Kidney epithelial cell (primary cell): ENCODE data around the gene TTLL7. TPM values are rescaled to one million over a fixed set of nuclear protein-coding genes. Genes with fewer than 3 reads are reported as not detected.

Experiments used
- DNase-seq: peaks from one replicate; pipeline ENCODE4 v3.0.0-alpha.2; 2010; ENCODE audit warnings: low read depth
- H3K27me3 ChIP-seq: 2 replicates; pipeline ENCODE4 v1.6.0; 2011; ENCODE audit warnings: low read length; ENCODE audit not compliant: control insufficient read depth, insufficient read depth
- H3K36me3 ChIP-seq: 2 replicates; pipeline ENCODE4 v1.5.1; 2011; ENCODE audit warnings: low read length; ENCODE audit not compliant: control insufficient read depth, insufficient read depth
- H3K4me3 ChIP-seq: 2 replicates; pipeline ENCODE4 v1.5.1; 2011; ENCODE audit warnings: low read depth, mild to moderate bottlenecking, control low read depth, low read length
- total RNA-seq: library from RNA; depleted of rRNA; stranded (reverse); fragments of >200 nt; gene quantifications from 2 replicates; pipeline ENCODE4 v1.2.3, GENCODE V29; 2015
- TF ChIP-seq, protein P1 (sequence below): IDR thresholded peaks from 2 replicates; pipeline ENCODE4 v1.5.1; 2011; ENCODE audit warnings: mild to moderate bottlenecking, moderate library complexity, low read length, control low read depth, inconsistent platforms; ENCODE audit not compliant: insufficient read depth, poor library complexity, severe bottlenecking

The TTLL7 gene
- total RNA-seq, 1 donor from 2014 or later = 4.4 TPM

- no peak for DNase-seq
- TF ChIP-seq, protein P1, sequence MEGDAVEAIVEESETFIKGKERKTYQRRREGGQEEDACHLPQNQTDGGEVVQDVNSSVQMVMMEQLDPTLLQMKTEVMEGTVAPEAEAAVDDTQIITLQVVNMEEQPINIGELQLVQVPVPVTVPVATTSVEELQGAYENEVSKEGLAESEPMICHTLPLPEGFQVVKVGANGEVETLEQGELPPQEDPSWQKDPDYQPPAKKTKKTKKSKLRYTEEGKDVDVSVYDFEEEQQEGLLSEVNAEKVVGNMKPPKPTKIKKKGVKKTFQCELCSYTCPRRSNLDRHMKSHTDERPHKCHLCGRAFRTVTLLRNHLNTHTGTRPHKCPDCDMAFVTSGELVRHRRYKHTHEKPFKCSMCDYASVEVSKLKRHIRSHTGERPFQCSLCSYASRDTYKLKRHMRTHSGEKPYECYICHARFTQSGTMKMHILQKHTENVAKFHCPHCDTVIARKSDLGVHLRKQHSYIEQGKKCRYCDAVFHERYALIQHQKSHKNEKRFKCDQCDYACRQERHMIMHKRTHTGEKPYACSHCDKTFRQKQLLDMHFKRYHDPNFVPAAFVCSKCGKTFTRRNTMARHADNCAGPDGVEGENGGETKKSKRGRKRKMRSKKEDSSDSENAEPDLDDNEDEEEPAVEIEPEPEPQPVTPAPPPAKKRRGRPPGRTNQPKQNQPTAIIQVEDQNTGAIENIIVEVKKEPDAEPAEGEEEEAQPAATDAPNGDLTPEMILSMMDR = no peak
Observed at GRCh38 chr1:83838573-83838972, 160.4 kb downstream of the TTLL7 start.

GRCh38 chr1:83836543-83836942 is 162.4 kb downstream of the TTLL7 start:
- Histone ChIP-seq H3K4me3 (no peak overlapping the region), H3K36me3 (no peaks in the 10 kb centered on the region), H3K27me3 (no peaks in the 10 kb centered on the region)
- DNase-seq = no peak
- TF ChIP-seq, protein P1 = no peak

More at GRCh38 chr1:83838573-83838972, 160.4 kb downstream of the TTLL7 start:
- no peak overlapping the region for H3K4me3 ChIP-seq
- no peaks in the 10 kb centered on the region for H3K36me3 ChIP-seq
- H3K27me3 ChIP-seq = no peaks in the 10 kb centered on the region

DNA sequence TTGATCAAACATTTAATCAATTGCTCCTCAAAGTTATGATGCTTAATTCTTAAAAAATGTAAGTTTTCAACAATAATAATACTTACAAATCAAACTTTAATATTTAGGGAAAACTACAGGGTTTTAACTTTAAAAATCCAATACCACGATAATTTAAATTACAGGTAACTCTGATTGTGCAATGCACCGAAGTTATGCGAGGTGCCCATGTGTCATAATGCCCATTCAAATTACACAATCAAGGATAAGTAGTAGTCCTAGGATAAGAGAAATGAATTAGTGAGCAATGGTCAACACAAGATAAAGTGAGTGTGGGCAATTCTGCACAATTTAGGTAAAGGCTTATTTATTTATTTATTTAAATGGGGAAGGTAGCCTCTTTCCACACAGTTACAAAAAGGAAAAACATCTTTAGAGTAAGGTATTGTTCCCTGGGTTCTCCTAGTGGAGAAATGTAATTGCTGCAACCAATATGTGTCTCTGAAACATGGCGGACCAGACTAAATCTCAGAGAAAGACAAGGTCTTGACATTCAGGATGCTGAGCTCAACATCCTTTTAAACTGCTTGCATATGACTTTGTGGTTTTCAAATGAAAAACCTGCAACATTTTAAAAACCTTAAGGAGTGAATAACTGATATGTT is 164.2 kb downstream of the TTLL7 start:
- no peak for DNase-seq
- H3K4me3 ChIP-seq = no peak overlapping the region
- TF ChIP-seq, protein P1 = no peak

GRCh38 chr1:83832194-83832593 is 166.7 kb downstream of the TTLL7 start:
- no peak for DNase-seq
- Histone ChIP-seq H3K27me3 (no peaks in the 10 kb centered on the region), H3K4me3 (no peak overlapping the region), H3K36me3 (no peaks in the 10 kb centered on the region)
- TF ChIP-seq, protein P1 = no peak

More for the DNA sequence above, 164.2 kb downstream of the TTLL7 start:
- Histone ChIP-seq H3K36me3 (no peaks in the 10 kb centered on the region), H3K27me3 (no peaks in the 10 kb centered on the region)

- H3K4me3 ChIP-seq = no peak overlapping the region
- TF ChIP-seq, protein P1 = no peak
- no peak for DNase-seq
- no peaks in the 10 kb centered on the region for H3K27me3 ChIP-seq
- H3K36me3 ChIP-seq = no peaks in the 10 kb centered on the region
Observed at GRCh38 chr1:83829106-83829505, 169.8 kb downstream of the TTLL7 start.

- TF ChIP-seq, protein P1 = no peak
- no peak for DNase-seq
- no peak overlapping the region for H3K4me3 ChIP-seq
- H3K27me3 ChIP-seq = no peaks in the 10 kb centered on the region
- H3K36me3 ChIP-seq = no peaks in the 10 kb centered on the region
Observed at GRCh38 chr1:83828456-83828855, 170.5 kb downstream of the TTLL7 start.
